SU-DHL-6 (cell line): ENCODE measurements around the gene ETFA.

Experiments
- H2AFZ ChIP-seq: fragments of 200-600 bp; sonication (generic); 2 replicates; pipeline ENCODE4 v1.6.1; 2014; ENCODE audit warnings: low read depth, mild to moderate bottlenecking, moderate library complexity, mixed read lengths, antibody characterized with exemption, low read length; ENCODE audit not compliant: severe bottlenecking
- H3F3A ChIP-seq: fragments of 200-600 bp; shearing (Covaris generic); 2 replicates; pipeline ENCODE4 v1.6.0; 2016; ENCODE audit warnings: antibody characterized with exemption, mild to moderate bottlenecking; ENCODE audit not compliant: insufficient read depth
- H3K27ac ChIP-seq: fragments of 200-600 bp; sonication (generic); 2 replicates; pipeline ENCODE4 v1.5.1; 2016; ENCODE audit warnings: low read depth, mild to moderate bottlenecking, low read length, moderate library complexity, mixed read lengths
- H3K27me3 ChIP-seq: fragments of 200-600 bp; sonication (generic), shearing (Covaris generic); 2 replicates; pipeline ENCODE4 v1.6.0; 2014; ENCODE audit warnings: mild to moderate bottlenecking, low read length
- H3K36me3 ChIP-seq: fragments of 200-600 bp; sonication (generic); 2 replicates; pipeline ENCODE4 v1.6.1; 2014; ENCODE audit warnings: mild to moderate bottlenecking, low read length, mixed read lengths
- H3K4me2 ChIP-seq: fragments of 300-600, 200-600 bp; shearing (Covaris generic), sonication (generic); 2 replicates; pipeline ENCODE4 v1.6.0; 2014; ENCODE audit warnings: low read length, low read depth, mild to moderate bottlenecking; ENCODE audit not compliant: poor library complexity, severe bottlenecking
- H3K4me3 ChIP-seq: fragments of 200-600 bp; sonication (generic); 2 replicates; pipeline ENCODE4 v1.5.1; 2014; ENCODE audit warnings: antibody characterized with exemption, low read length, mild to moderate bottlenecking, mixed read lengths; ENCODE audit not compliant: insufficient read depth, poor library complexity, severe bottlenecking
- H3K79me2 ChIP-seq: fragments of 200-600 bp; sonication (generic); 2 replicates; pipeline ENCODE4 v1.6.1; 2014; ENCODE audit warnings: mild to moderate bottlenecking, low read length, moderate library complexity; ENCODE audit not compliant: insufficient read depth
- H3K9ac ChIP-seq: fragments of 200-600 bp; sonication (generic); 2 replicates; pipeline ENCODE4 v1.7.0; 2014; ENCODE audit warnings: mild to moderate bottlenecking, low read length
- H3K9me2 ChIP-seq: fragments of 200-600 bp; sonication (generic); replicated peaks from 2 replicates; pipeline ENCODE4 v1.6.1; 2014; ENCODE audit warnings: low read length; ENCODE audit not compliant: insufficient read depth
- H3K9me3 ChIP-seq: fragments of 200-600 bp; sonication (generic); 2 replicates; pipeline ENCODE4 v1.6.1; 2014; ENCODE audit warnings: low read length, mixed read lengths; ENCODE audit not compliant: insufficient read depth
- H4K20me1 ChIP-seq: fragments of 200-600 bp; sonication (generic); 2 replicates; pipeline ENCODE4 v1.6.1; 2014; ENCODE audit warnings: low read depth, mild to moderate bottlenecking, antibody characterized with exemption, low read length, moderate library complexity, mixed read lengths
- CTCF ChIP-seq: fragments of 200-600 bp; sonication (generic); IDR thresholded peaks from one replicate; pipeline ENCODE4 v1.5.1; 2017; ENCODE audit warnings: antibody characterized with exemption, mild to moderate bottlenecking, low read length, moderate library complexity; ENCODE audit not compliant: insufficient read depth, poor library complexity, severe bottlenecking
- EZH2phosphoT487 ChIP-seq: fragments of 200-600 bp; sonication (generic), shearing (Covaris generic); conservative IDR thresholded peaks from 2 replicates; pipeline ENCODE4 v1.6.1; 2018; ENCODE audit warnings: mild to moderate bottlenecking, antibody characterized with exemption, low read length, moderate library complexity, mixed read lengths

Gene ETFA

GRCh38 chr15:76195506-76196268, 115.6 kb downstream of the ETFA start:
- Histone ChIP-seq H3K79me2 (no peaks in the 10 kb centered on the region), H2AFZ (no peak overlapping the region), H3K4me3 (no peak overlapping the region), H4K20me1 (no peaks in the 10 kb centered on the region), H3F3A (no peaks in the 10 kb centered on the region), H3K4me2 (no peak overlapping the region), H3K9me3 (no peaks in the 10 kb centered on the region), H3K27ac (no peak overlapping the region), H3K9ac (no peak overlapping the region), H3K36me3 (no peaks in the 10 kb centered on the region), H3K9me2 (no peaks in the 10 kb centered on the region), H3K27me3 (no peaks in the 10 kb centered on the region)
- TF ChIP-seq EZH2phosphoT487 (no peak), CTCF (no peak)

- Histone ChIP-seq H3F3A (no peaks in the 10 kb centered on the region), H3K9ac (no peak overlapping the region), H3K27me3 (no peaks in the 10 kb centered on the region), H3K9me3 (no peaks in the 10 kb centered on the region), H3K9me2 (no peaks in the 10 kb centered on the region), H2AFZ (no peak overlapping the region), H3K27ac (no peak overlapping the region), H3K79me2 (no peaks in the 10 kb centered on the region), H3K4me3 (no peak overlapping the region), H4K20me1 (no peaks in the 10 kb centered on the region), H3K36me3 (no peaks in the 10 kb centered on the region), H3K4me2 (no peak overlapping the region)
- no peak for TF ChIP-seq EZH2phosphoT487
- no peak for TF ChIP-seq CTCF
These were observed 117.3 kb downstream of the ETFA start for GRCh38 chr15:76193934-76194333.

DNA sequence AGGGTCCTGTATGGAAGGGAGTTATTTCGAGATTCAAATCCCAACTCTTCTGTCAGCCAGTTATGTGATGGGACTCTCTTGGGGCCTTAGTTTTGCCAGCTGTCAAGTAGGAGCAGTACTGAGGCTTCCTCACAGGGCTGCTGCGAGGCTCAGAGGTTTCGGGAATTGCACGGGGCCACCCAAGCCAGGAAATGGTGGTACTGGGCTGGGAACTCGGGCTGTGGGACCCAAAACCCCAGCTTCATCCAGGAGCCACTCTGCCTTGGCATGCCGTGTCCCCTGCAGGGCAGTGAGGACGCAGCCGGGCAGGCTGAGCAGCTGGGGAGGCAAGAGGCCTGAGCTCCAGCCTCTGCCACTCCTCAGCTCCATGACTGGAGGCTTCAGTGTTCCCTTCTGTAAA, 118.6 kb downstream of the ETFA start:
- no peak overlapping the region for H3K4me2 ChIP-seq
- no peak for TF ChIP-seq EZH2phosphoT487
- TF ChIP-seq CTCF: no peak
- H3K9ac ChIP-seq: no peak overlapping the region
- H3K27me3 ChIP-seq: no peaks in the 10 kb centered on the region
- no peak overlapping the region for H2AFZ ChIP-seq
- H4K20me1 ChIP-seq: no peaks in the 10 kb centered on the region
- H3K27ac ChIP-seq: no peak overlapping the region
- H3K36me3 ChIP-seq: no peaks in the 10 kb centered on the region
- no peaks in the 10 kb centered on the region for H3K9me2 ChIP-seq
- no peak overlapping the region for H3K4me3 ChIP-seq
- no peaks in the 10 kb centered on the region for H3F3A ChIP-seq
- no peaks in the 10 kb centered on the region for H3K79me2 ChIP-seq
- no peaks in the 10 kb centered on the region for H3K9me3 ChIP-seq
